OCI-LY7 (cell line): ENCODE results near the gene SFXN5. TPM values are rescaled to one million over a fixed set of nuclear protein-coding genes. Genes with fewer than 3 reads are reported as not detected.

ENCODE experiments used
- BruUV-seq: library from RNA; stranded (reverse); fragments of 400-500 nt; replicated peaks from 2 replicates; lab custom pipeline; 2021; lab: Mats Ljungman, UMichigan
- CTCF ChIA-PET: fragments of 300-600 bp; sonication (Branson Sonifier 250); formaldehyde crosslinking; loops from one replicate; lab custom pipeline; 2022; ENCODE audit warnings: antibody characterized with exemption; ENCODE audit not compliant: unreplicated experiment; lab: Charles Lee
- POLR2A ChIA-PET: fragments of 300-600 bp; sonication (Branson Sonifier 250); formaldehyde crosslinking; loops from one replicate; lab custom pipeline; 2022; ENCODE audit warnings: antibody characterized with exemption; lab: Charles Lee
- DNase-seq: peaks from one replicate; pipeline ENCODE4 v3.0.0-alpha.2; 2015; ENCODE audit warnings: low spot score
- H2AFZ ChIP-seq: fragments of 200-600 bp; sonication (generic), shearing (Covaris generic); 2 replicates; pipeline ENCODE4 v1.6.1; 2014; ENCODE audit warnings: mild to moderate bottlenecking, antibody characterized with exemption, low read length, moderate library complexity
- H3K27ac ChIP-seq: fragments of 200-600 bp; sonication (generic); 2 replicates; pipeline ENCODE4 v1.5.1; 2014; ENCODE audit warnings: mixed run types, low read depth, mild to moderate bottlenecking, moderate library complexity, low read length, inconsistent platforms; ENCODE audit not compliant: poor library complexity, severe bottlenecking
- H3K36me3 ChIP-seq: fragments of 200-600 bp; sonication (generic); 2 replicates; pipeline ENCODE4 v1.6.1; 2014; ENCODE audit warnings: mild to moderate bottlenecking, antibody characterized with exemption, low read length, moderate library complexity, mixed read lengths; ENCODE audit not compliant: insufficient read depth
- H3K4me1 ChIP-seq: fragments of 200-600 bp; sonication (generic); 2 replicates; pipeline ENCODE4 v1.5.1; 2014; ENCODE audit warnings: mild to moderate bottlenecking, low read length; ENCODE audit not compliant: insufficient read depth, poor library complexity, severe bottlenecking
- H3K4me2 ChIP-seq: fragments of 200-600 bp; sonication (generic); 2 replicates; pipeline ENCODE4 v1.6.1; 2014; ENCODE audit warnings: mild to moderate bottlenecking, low read length
- H3K4me3 ChIP-seq: fragments of 200-600 bp; sonication (generic); 2 replicates; pipeline ENCODE4 v1.5.1; 2014; ENCODE audit warnings: mild to moderate bottlenecking, low read depth, low read length; ENCODE audit not compliant: poor library complexity, severe bottlenecking
- H3K79me2 ChIP-seq: fragments of 200-600 bp; sonication (generic); 2 replicates; pipeline ENCODE4 v1.6.1; 2016; ENCODE audit warnings: low read depth, mild to moderate bottlenecking, low read length, moderate library complexity, mixed read lengths; ENCODE audit not compliant: insufficient read depth
- H3K9me2 ChIP-seq: fragments of 200-600 bp; sonication (generic); 2 replicates; pipeline ENCODE4 v1.6.1; 2016; ENCODE audit warnings: mild to moderate bottlenecking, low read length, mixed read lengths; ENCODE audit not compliant: insufficient read depth
- H3K9me3 ChIP-seq: fragments of 200-600 bp; sonication (generic); 2 replicates; pipeline ENCODE4 v1.6.1; 2014; ENCODE audit warnings: mild to moderate bottlenecking, mixed run types, low read length, mixed read lengths
- H4K20me1 ChIP-seq: fragments of 200-600 bp; sonication (generic); 2 replicates; pipeline ENCODE4 v1.6.1; 2014; ENCODE audit warnings: mild to moderate bottlenecking, antibody characterized with exemption, low read length, moderate library complexity, mixed read lengths; ENCODE audit not compliant: insufficient read depth
- CTCF ChIP-seq: fragments of 200-600 bp; sonication (generic); conservative IDR thresholded peaks from 2 replicates; pipeline ENCODE4 v1.5.1; 2014; ENCODE audit warnings: mild to moderate bottlenecking, antibody characterized with exemption, low read length, moderate library complexity, mixed read lengths
- EZH2phosphoT487 ChIP-seq: fragments of 200-600 bp; sonication (generic); IDR thresholded peaks from 2 replicates; pipeline ENCODE4 v1.6.1; 2018; ENCODE audit warnings: low read depth, borderline replicate concordance, mild to moderate bottlenecking, mixed run types, antibody characterized with exemption, low read length, moderate library complexity, mixed read lengths
- intact Hi-C: fragments of 100-400 bp; cut with micrococcal nuclease; formaldehyde crosslinking; loops from one replicate; pipeline ENCODE4 v1.10.0; 2022; ENCODE audit not compliant: unreplicated experiment
- total RNA-seq, 2 experiments: library from RNA; depleted of rRNA in 1 of 2; stranded (reverse); fragments of >200 nt in 1 of 2; shearing (Covaris generic) in 1 of 2; gene quantifications; 2 replicates each; pipeline ENCODE4 v1.2.3, GENCODE V29; 2014 to 2022

Gene SFXN5
- total RNA-seq, 2 experiments from 2014 or later: 4.5 to 10.5 TPM

- no peak overlapping the region for H2AFZ ChIP-seq
- TF ChIP-seq CTCF: no peak
- TF ChIP-seq EZH2phosphoT487: no peak
- BruUV-seq: no TSS peak
- no peaks in the 10 kb centered on the region for H3K36me3 ChIP-seq
- DNase-seq: no peak
- no peaks in the 10 kb centered on the region for H3K9me2 ChIP-seq
- intact Hi-C loops: no loop called here
- CTCF ChIA-PET: no interaction called here
- H3K27ac ChIP-seq: no peak overlapping the region
- no peaks in the 10 kb centered on the region for H4K20me1 ChIP-seq
- no peaks in the 10 kb centered on the region for H3K79me2 ChIP-seq
- no peaks in the 10 kb centered on the region for H3K4me1 ChIP-seq
- H3K4me2 ChIP-seq: no peak overlapping the region
- H3K4me3 ChIP-seq: no peak overlapping the region
- no peaks in the 10 kb centered on the region for H3K9me3 ChIP-seq
- POLR2A ChIA-PET: no interaction called here
Observed at GRCh38 chr2:73105511-73105971, 34.0 kb upstream of the SFXN5 start.

GRCh38 chr2:73104933-73105332 is 33.4 kb upstream of the SFXN5 start:
- H3K36me3 ChIP-seq: no peaks in the 10 kb centered on the region
- H4K20me1 ChIP-seq: no peaks in the 10 kb centered on the region
- no peaks in the 10 kb centered on the region for H3K9me3 ChIP-seq
- H3K4me2 ChIP-seq: no peak overlapping the region
- intact Hi-C loops: no loop called here
- H3K79me2 ChIP-seq: no peaks in the 10 kb centered on the region
- BruUV-seq: no TSS peak
- DNase-seq: no peak
- no peak for TF ChIP-seq CTCF
- no peak for TF ChIP-seq EZH2phosphoT487
- H3K4me1 ChIP-seq: no peaks in the 10 kb centered on the region
- H3K27ac ChIP-seq: no peak overlapping the region
- H3K4me3 ChIP-seq: no peak overlapping the region
- ChIA-PET POLR2A (no interaction called here), CTCF (no interaction called here)
- no peaks in the 10 kb centered on the region for H3K9me2 ChIP-seq
- no peak overlapping the region for H2AFZ ChIP-seq

- no peak overlapping the region for H3K27ac ChIP-seq
- intact Hi-C loops: no loop called here
- no peaks in the 10 kb centered on the region for H4K20me1 ChIP-seq
- BruUV-seq: no TSS peak
- no peaks in the 10 kb centered on the region for H3K4me1 ChIP-seq
- ChIA-PET CTCF (no interaction called here), POLR2A (no interaction called here)
- no peak overlapping the region for H2AFZ ChIP-seq
- no peaks in the 10 kb centered on the region for H3K9me3 ChIP-seq
- no peak overlapping the region for H3K4me2 ChIP-seq
- H3K9me2 ChIP-seq: no peaks in the 10 kb centered on the region
- no peaks in the 10 kb centered on the region for H3K36me3 ChIP-seq
- no peak overlapping the region for H3K4me3 ChIP-seq
- no peak for TF ChIP-seq EZH2phosphoT487
- TF ChIP-seq CTCF: no peak
- no peaks in the 10 kb centered on the region for H3K79me2 ChIP-seq
- DNase-seq: no peak
Observed at GRCh38 chr2:73103018-73103542, 31.6 kb upstream of the SFXN5 start.
